Osteoblast (primary cell): ENCODE results near the gene ANKH. TPM values are rescaled to one million over a fixed set of nuclear protein-coding genes. Genes with fewer than 3 reads are reported as not detected.

ENCODE experiments used
- DNase-seq: peaks from one replicate; pipeline ENCODE4 v3.0.0; 2011; ENCODE audit warnings: low spot score, mixed read lengths; ENCODE audit not compliant: insufficient read length; ENCODE audit errors: missing footprints
- H2AFZ ChIP-seq: 2 replicates; pipeline ENCODE4 v1.6.0; 2011; ENCODE audit warnings: mild to moderate bottlenecking, low read length
- H3K27ac ChIP-seq: 2 replicates; pipeline ENCODE4 v1.5.1; 2011; ENCODE audit warnings: mild to moderate bottlenecking, low read depth, low read length, moderate library complexity
- H3K27me3 ChIP-seq: 2 replicates; pipeline ENCODE4 v1.6.0; 2012; ENCODE audit warnings: mild to moderate bottlenecking, control low read depth, inconsistent platforms, low read length, moderate library complexity; ENCODE audit not compliant: insufficient read depth
- H3K36me3 ChIP-seq: 2 replicates; pipeline ENCODE4 v1.5.1; 2011; ENCODE audit warnings: mild to moderate bottlenecking, low read length, control low read depth, moderate library complexity; ENCODE audit not compliant: insufficient read depth
- H3K4me1 ChIP-seq: 2 replicates; pipeline ENCODE4 v1.5.1; 2011; ENCODE audit warnings: mild to moderate bottlenecking, low read length, control low read depth, moderate library complexity; ENCODE audit not compliant: insufficient read depth
- H3K4me2 ChIP-seq: 2 replicates; pipeline ENCODE4 v1.6.0; 2011; ENCODE audit warnings: mild to moderate bottlenecking, low read length; ENCODE audit not compliant: insufficient read depth
- H3K4me3 ChIP-seq: fragments of 200-600 bp; sonication (generic); 3 replicates; pipeline ENCODE4 v1.5.1; 2012; ENCODE audit warnings: mild to moderate bottlenecking, low read length, inconsistent platforms; ENCODE audit not compliant: insufficient read depth
- H3K79me2 ChIP-seq: 2 replicates; pipeline ENCODE4 v1.6.0; 2012; ENCODE audit warnings: mild to moderate bottlenecking, low read length, control low read depth, inconsistent platforms; ENCODE audit not compliant: insufficient read depth
- H3K9me3 ChIP-seq: 2 replicates; pipeline ENCODE4 v1.5.1; 2011; ENCODE audit warnings: low read depth, low read length, control low read depth
- H4K20me1 ChIP-seq: 2 replicates; pipeline ENCODE4 v1.6.0; 2012; ENCODE audit warnings: mild to moderate bottlenecking, low read length, control low read depth; ENCODE audit not compliant: insufficient read depth
- total RNA-seq: library from RNA; depleted of rRNA; stranded (reverse); fragments of >200 nt; gene quantifications from 2 replicates; pipeline ENCODE4 v1.2.3, GENCODE V29; 2012
- TF ChIP-seq, protein P1 (sequence below): IDR thresholded peaks from 2 replicates; pipeline ENCODE4 v1.5.1; 2011; ENCODE audit warnings: mild to moderate bottlenecking, low read depth, low read length, moderate library complexity; ENCODE audit errors: extremely low read depth

ANKH gene
- total RNA-seq, 1 donor = 125 TPM

GRCh38 chr5:14864181-14864812 is 7.3 kb downstream of the ANKH start:
- H3K27ac ChIP-seq = no peak overlapping the region
- peaks cover 15% of the 10 kb centered on the region for H3K36me3 ChIP-seq
- peaks cover 20% of the 10 kb centered on the region for H3K4me1 ChIP-seq
- H3K27me3 ChIP-seq = no peaks in the 10 kb centered on the region
- no peak overlapping the region for H2AFZ ChIP-seq
- H3K4me3 ChIP-seq = no peak overlapping the region
- TF ChIP-seq, protein P1, sequence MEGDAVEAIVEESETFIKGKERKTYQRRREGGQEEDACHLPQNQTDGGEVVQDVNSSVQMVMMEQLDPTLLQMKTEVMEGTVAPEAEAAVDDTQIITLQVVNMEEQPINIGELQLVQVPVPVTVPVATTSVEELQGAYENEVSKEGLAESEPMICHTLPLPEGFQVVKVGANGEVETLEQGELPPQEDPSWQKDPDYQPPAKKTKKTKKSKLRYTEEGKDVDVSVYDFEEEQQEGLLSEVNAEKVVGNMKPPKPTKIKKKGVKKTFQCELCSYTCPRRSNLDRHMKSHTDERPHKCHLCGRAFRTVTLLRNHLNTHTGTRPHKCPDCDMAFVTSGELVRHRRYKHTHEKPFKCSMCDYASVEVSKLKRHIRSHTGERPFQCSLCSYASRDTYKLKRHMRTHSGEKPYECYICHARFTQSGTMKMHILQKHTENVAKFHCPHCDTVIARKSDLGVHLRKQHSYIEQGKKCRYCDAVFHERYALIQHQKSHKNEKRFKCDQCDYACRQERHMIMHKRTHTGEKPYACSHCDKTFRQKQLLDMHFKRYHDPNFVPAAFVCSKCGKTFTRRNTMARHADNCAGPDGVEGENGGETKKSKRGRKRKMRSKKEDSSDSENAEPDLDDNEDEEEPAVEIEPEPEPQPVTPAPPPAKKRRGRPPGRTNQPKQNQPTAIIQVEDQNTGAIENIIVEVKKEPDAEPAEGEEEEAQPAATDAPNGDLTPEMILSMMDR = no peak
- H3K9me3 ChIP-seq = no peaks in the 10 kb centered on the region
- peaks cover 95% of the 10 kb centered on the region for H3K79me2 ChIP-seq
- DNase-seq = no peak
- H3K4me2 ChIP-seq = no peak overlapping the region
- H4K20me1 ChIP-seq = peaks cover 61% of the 10 kb centered on the region

- H2AFZ ChIP-seq = no peak overlapping the region
- H3K79me2 ChIP-seq = peaks cover 91% of the 10 kb centered on the region
- H3K4me2 ChIP-seq = no peak overlapping the region
- H3K4me3 ChIP-seq = no peak overlapping the region
- H3K36me3 ChIP-seq = peaks cover 15% of the 10 kb centered on the region
- peaks cover 55% of the 10 kb centered on the region for H4K20me1 ChIP-seq
- DNase-seq = no peak
- H3K4me1 ChIP-seq = peaks cover 11% of the 10 kb centered on the region
- no peaks in the 10 kb centered on the region for H3K9me3 ChIP-seq
- TF ChIP-seq, protein P1 = no peak
- H3K27me3 ChIP-seq = no peaks in the 10 kb centered on the region
- no peak overlapping the region for H3K27ac ChIP-seq
These were observed 8.5 kb downstream of the ANKH start for GRCh38 chr5:14863105-14863504.

DNA sequence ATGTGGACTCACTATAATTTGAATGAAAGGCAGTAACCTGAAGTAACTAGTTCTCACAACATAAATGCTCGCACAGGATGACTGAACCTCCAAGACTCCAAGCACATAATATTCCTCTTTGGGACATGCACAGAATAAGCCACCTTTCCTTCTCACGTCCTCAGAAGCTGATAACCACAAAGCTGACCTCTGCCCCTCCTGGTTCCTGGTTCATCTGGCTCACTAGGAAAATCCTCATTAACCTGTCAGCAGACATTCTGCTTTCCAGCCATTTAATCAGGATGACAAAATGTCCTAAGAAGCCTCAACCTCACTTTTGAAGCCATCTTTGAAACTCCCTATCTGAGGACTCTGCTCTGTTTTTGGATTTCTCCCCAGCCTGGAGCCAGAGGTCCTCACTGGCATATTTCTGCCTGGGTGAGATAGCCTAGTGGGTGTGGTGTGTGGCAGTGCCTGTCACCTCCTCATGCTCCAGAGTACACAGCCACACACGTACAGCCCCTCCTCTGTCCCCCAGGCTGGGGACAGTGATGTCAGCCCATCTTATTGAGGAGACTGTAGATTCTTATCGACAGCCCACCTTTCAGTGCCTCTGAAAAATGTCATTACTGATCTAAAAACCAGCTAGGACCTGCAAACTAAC is 10.3 kb downstream of the ANKH start:
- H3K4me3 ChIP-seq = no peak overlapping the region
- peaks cover 13% of the 10 kb centered on the region for H3K36me3 ChIP-seq
- peaks cover 92% of the 10 kb centered on the region for H3K79me2 ChIP-seq
- TF ChIP-seq, protein P1 = no peak
- H3K27me3 ChIP-seq = no peaks in the 10 kb centered on the region
- H2AFZ ChIP-seq = no peak overlapping the region
- H3K4me1 ChIP-seq = peaks cover 7% of the 10 kb centered on the region
- no peaks in the 10 kb centered on the region for H3K9me3 ChIP-seq
- H3K27ac ChIP-seq = no peak overlapping the region
- DNase-seq = no peak
- H4K20me1 ChIP-seq = peaks cover 53% of the 10 kb centered on the region
- no peak overlapping the region for H3K4me2 ChIP-seq

DNA sequence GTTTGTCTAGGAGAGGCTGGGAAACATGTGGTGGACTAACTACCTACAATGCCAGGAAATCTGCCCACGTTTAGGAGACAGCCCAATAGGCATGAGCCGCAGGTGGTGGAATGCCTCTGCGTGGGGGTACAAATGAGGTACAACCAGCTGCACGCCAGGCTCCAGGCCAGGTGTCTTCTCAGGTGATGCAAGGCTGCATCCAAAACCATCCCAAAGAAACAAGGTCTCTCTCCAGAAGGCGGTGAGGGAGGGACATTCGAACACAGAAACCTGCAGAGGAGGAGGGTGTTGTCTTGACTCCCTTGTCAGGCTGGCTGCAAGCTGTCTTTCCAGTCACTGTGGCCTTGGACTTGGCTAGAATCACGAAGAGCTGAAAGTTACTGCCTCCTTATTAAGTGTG is 11.6 kb downstream of the ANKH start:
- no peak for DNase-seq
- no peak overlapping the region for H2AFZ ChIP-seq
- no peaks in the 10 kb centered on the region for H3K27me3 ChIP-seq
- H4K20me1 ChIP-seq = peaks cover 55% of the 10 kb centered on the region
- no peak overlapping the region for H3K4me3 ChIP-seq
- H3K4me2 ChIP-seq = no peak overlapping the region
- no peaks in the 10 kb centered on the region for H3K9me3 ChIP-seq
- H3K27ac ChIP-seq = no peak overlapping the region
- H3K79me2 ChIP-seq = peaks cover 94% of the 10 kb centered on the region
- peaks cover 5% of the 10 kb centered on the region for H3K4me1 ChIP-seq
- peaks cover 18% of the 10 kb centered on the region for H3K36me3 ChIP-seq
- TF ChIP-seq, protein P1 = no peak
